T-helper 1 cell (primary cell): ENCODE results near the gene TIMM21.

Source experiments
- DNase-seq, 5 donors: peaks; one replicate each; pipeline ENCODE4 v3.0.0-alpha.2; 2012 to 2020

The TIMM21 gene

GRCh38 chr18:74196220-74197119 is 48.1 kb downstream of the TIMM21 start:
- DNase-seq: peak in 4 of 5 donors; percentile 23 to 59 (median 32)

GRCh38 chr18:74197705-74198341 is 49.5 kb downstream of the TIMM21 start:
- no peak for DNase-seq

GRCh38 chr18:74198453-74198852 is 50.1 kb downstream of the TIMM21 start:
- no peak for DNase-seq

GRCh38 chr18:74200780-74201179 is 52.5 kb downstream of the TIMM21 start:
- no peak for DNase-seq

GRCh38 chr18:74203811-74204210 is 55.5 kb downstream of the TIMM21 start:
- no peak for DNase-seq

GRCh38 chr18:74204526-74205152 is 56.3 kb downstream of the TIMM21 start:
- DNase-seq: peak in 2 of 5 donors; percentile 19 to 45
